Activated T-cell treated with anti-CD3 and anti-CD28 coated beads for 24 hours (primary cell): Measurements from ENCODE around the gene FAM53A.
"Not testable (repeated sequence)": the region's sequence is repeated elsewhere in the genome, so short reads cannot be mapped to it uniquely, and the experiment has no call there.

ENCODE experiments used
- DNase-seq: peaks from one replicate; pipeline ENCODE4 v3.0.0-alpha.2; 2020; ENCODE audit warnings: low read depth

Gene FAM53A

GRCh38 chr4:1685235-1686150 lies 1.4 kb upstream of the FAM53A start:
- DNase-seq = no peak

DNA sequence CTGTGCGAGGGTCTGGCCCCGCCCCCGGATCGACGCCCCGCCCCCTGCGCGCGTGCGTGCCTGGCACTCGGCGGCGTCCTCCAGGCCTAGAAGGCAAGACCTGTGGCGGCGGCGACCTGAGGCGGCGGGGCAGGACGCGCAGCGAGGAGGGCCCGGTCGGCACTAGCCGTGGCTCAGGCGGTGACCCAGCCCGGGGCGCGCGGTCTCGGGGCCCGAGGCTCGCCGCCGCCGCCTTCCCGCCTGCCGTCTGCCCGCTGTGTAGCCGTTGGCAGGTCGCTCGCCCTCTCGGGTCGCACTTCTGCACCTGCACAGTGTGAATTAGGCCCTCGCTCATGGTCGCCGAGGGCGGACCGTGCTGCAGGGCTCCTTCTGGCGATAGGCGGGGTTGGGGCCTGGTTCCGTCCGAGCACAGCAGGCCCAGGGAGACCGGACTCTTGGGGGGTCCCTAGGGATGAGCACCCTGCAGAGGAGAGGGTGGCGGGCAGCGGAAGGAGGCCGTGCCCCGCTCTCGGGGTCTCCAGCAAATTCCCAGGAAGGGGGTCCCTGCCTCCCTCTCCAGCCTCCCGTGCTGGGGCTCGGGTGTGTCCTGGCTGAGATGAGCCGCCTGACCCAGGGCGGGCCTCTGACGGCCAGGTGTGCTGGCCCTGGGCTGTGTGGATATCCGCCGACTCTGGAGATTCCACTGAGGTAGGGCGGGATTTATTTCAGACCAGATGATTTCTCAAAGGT lies 557 bp upstream of the FAM53A start:
- no peak for DNase-seq

DNA sequence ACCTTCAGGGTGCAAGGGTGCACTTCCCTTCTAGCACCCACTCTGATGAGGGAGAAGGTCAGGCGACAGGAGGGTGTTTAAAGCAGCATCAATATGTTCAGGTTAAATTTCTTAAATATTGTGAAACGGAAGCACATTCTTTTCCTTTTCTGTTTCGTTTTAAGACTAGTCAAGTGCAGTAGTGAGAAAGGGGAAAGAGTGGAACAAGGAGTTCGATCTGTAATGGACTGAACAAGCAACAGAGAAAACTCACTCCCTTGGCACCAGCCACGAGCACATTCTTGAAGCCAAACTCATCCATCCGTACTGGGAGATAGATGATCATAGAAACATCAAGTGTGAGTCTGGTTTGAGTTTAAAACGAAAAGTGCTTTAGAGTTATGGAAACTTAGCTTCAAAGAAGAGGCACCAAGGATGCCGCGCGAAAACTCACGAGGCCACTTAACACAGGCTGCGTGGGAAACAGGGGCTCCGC lies 815 bp downstream of the FAM53A start:
- DNase-seq = no peak

GRCh38 chr4:1682860-1683259 lies 1.3 kb downstream of the FAM53A start:
- DNase-seq = no peak

GRCh38 chr4:1678244-1678643 lies 5.9 kb downstream of the FAM53A start:
- no peak for DNase-seq

DNA sequence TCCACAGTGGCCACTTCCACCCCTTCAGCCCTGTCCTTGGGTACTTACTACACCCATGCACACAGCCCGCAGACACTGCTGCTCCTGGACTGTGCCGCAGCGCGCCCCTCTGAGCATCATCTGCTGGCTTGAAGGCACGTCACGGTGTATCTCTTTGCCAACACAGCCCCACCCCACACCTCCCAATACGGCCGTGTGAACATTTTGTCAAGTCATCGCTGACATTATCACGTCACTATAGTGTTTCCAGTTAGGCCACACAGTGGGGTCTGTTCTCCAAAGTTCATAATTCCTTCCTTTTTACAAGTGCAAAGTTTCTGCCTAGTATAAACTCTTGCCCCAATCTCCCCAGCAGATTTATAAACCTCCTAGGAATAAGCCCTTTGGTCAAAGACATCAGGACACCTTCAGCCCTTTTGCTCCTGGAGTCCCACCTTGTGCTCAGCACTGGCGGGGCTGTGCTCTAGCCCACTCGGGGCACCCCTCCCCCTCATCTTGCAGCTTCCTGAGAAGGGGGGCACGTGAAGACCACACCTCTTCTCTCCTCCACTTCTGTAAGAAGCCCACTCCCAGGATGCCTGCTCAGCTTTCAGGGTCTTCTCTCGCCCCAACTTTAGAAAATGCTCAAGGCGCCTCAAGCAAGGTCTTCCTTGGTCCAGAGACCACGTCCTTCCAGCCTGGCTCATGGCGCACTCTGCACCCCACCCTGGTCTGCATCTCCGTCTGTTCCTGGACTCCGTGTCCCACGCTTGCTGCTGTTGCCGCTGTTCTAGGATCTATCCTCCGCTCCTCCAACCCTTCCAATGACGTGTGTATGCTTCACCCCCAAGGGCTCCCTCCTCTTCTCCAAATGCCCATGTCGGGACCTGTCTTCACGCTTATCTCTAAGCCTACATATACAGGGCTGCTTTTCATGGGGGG lies 7.2 kb downstream of the FAM53A start:
- DNase-seq = no peak

DNA sequence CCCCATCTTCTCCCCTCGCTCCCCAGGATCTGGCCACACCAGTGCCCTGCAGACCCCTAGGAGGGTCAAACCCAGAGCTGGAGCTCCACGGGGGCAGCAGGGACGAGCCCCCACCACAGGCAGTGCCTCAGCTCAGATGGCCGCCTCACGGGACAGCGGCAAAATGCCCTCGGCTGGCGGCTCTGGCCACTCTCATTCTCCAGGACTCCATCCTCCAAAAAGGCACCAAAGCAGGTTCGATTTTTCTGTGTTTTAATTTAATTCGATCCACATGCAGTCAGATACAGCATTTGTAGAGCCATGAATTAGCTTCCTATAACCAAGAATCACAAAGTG lies 8.3 kb downstream of the FAM53A start:
- DNase-seq = no peak

- DNase-seq = no peak
These were observed 8.8 kb downstream of the FAM53A start for GRCh38 chr4:1675136-1675801.

GRCh38 chr4:1674682-1675081 lies 9.4 kb downstream of the FAM53A start:
- no peak for DNase-seq

- DNase-seq = no peak
These were observed 10.4 kb downstream of the FAM53A start for GRCh38 chr4:1673671-1674070.

DNA sequence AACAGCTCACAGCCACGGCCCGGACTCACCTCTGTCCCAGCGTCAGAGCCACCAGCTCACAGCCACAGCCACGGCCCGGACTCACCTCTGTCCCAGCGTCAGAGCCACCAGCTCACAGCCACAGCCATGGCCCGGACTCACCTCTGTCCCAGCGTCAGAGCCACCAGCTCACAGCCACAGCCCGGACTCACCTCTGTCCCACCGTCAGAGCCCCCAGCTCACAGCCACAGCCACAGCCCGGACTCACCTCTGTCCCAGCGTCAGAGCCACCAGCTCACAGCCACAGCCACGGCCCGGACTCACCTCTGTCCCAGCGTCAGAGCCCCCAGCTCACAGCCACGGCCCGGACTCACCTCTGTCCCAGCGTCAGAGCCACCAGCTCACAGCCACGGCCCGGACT lies 13.1 kb downstream of the FAM53A start:
- DNase-seq = not testable (repeated sequence)

DNA sequence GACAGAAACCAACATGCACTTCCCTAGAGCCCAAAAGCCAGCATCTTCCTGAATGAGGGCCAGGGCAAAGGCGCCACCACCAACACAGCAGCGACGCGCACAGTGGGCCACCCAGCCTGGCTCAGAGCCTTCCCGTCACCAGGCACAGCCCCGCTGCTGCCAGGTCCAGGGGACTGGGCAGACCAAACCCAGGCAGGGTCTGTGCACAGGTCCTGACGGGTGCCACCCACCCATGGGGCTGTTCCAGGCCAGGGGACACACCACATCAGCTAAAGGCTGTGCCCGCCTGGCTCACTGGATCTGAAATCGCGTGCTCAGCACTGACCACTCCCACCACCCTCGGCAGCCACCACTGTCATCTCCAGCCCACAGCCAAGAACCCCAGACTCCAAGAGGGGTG lies 13.8 kb downstream of the FAM53A start:
- no peak for DNase-seq

DNA sequence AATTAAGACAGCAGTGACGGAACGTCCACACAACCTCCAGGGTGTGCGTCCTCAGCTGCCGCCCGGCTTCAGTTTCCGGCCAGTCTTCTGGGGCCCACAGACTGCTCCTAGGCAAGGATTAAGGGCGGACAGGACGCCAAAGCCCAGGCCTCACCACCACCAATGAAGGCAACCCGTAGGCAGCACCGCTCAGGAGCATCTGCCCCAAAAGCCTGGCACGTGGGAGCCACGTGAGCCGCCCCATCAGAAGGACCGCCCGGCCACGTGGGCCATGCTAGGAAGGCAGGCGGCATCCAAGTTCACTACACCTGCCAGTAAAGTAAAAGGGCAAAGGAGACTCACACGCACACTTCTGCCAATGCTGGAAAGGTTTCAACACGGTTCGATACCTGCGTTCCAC lies 14.3 kb downstream of the FAM53A start:
- no peak for DNase-seq

DNA sequence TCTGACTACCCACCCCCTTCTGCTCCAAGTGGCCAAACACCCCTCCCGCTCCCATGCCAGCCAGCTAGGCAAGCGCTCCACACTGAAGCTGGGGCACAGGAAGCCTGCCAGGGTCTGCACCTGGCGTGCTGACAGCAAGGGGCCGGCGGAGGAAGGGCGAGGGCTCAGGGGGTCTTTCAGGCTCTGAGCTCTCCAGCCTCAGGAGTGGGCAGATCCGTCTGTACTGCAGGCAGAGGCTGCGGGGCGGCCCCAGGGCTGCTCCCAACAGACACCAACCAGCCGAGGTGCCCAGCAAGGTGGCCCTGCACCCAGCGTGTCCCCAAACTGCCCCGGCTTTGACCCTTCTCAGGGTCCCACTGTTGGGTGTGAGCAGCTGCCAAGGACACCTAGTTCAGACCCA lies 14.8 kb downstream of the FAM53A start:
- DNase-seq = no peak

DNA sequence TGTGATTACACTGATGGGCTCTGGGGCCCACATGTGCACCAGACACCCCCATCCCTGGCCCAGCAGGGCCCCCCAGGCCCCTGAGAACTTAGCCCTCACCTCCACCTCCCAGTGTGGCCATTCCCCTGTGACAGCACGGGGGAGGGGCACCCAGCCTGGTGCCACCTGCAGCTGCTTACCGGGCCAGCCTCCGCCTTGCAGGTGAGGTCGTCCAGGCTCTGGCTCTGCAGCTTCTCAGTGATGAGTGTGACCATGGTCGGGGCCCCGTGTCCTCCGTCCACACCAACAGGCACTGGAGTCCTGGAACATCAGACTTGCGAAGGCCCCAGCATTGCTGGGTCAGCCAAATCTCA lies 15.6 kb downstream of the FAM53A start:
- DNase-seq = no peak

DNA sequence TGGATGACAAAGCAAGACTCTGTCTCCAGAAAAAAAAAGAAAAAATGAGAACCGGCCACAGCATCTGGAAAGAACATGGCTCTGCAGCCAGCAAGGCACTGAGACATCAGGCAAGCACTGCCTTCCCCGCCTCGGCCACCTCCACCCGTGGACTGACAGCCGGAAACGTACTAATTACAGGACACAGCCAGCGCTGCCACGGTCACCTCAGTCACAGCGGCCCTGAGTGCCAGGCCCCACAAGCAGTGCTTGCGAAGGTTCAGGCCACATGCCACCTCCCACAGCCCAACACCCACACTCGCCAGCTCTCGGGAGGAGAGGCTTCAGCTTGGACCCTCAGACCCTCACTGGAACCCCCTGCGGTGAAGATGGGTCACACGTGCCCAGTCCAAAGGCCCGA lies 16.8 kb downstream of the FAM53A start:
- DNase-seq = no peak

GRCh38 chr4:1666391-1666790 lies 17.7 kb downstream of the FAM53A start:
- no peak for DNase-seq

DNA sequence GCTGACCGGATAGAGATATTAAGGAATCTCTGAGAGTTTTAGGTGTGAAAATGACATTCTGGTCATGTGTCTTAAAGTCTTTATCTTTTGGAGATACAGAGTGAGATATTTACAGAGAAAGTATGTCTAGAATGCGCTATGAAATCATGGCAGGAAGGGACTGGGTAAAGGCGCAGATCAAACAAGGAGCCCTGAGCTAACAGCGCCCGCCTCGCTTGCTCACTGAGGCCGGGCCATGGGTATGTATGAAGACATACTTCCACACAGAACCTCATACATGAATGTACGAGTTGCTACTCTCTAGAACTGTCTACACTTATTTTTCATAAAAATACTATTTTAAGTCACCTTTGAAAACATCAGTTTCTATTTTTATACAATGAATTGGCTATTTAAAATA lies 20.0 kb downstream of the FAM53A start:
- no peak for DNase-seq

- no peak for DNase-seq
These were observed 20.6 kb downstream of the FAM53A start for GRCh38 chr4:1663549-1663948.

DNA sequence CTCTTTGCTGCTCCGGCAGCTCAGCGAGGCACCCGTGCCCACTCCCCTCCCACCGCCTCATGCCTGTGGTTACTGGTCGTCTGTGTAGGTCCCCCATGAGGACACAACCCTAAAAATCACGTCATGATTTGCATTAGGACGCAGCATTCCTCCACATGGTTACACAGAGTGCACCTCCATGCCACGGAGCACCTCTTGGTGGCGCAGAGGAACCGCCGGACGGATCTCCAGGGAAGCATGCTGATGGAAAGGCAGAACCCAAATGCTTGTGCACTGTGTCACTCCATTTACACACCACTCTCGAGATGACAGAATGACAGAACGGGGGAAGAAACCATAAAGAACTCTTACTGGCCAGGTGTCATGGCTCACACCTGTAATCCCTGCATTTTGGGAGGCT lies 22.4 kb downstream of the FAM53A start:
- no peak for DNase-seq

DNA sequence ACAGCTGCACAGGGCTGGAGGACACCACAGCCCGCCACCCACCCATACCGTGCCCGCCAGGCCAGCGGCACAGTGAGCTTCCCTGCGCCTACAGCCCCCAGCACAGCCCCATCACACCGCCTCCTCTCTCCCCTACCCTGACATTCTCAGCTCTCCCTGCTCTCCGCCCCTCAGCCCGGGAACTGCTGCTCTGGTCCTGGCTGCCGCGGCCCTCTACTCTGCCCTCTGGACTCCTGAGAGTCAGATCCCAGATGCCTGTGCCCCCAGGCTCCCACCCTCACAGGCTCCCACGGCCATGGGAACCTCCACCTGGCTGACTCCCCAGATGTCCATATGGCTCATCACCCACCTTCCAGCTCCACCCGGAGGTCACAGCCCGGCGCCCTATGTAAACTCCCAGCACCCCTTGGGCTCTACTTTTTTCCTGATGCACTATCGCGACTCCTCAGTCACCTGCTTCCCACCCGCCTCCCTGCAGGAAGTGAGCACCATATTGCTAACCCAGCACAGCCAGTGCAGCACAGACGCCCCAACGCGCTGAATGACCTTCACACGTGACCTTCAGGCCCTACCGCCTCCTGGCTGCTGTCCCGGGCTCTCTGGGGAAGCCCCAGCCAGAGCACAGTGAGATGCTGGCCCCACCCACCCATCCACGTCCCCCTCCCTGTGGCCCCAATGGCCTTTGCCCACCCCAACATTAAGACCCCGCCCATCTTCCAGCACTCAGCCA lies 23.0 kb downstream of the FAM53A start:
- no peak for DNase-seq
